ENCODE results near the gene ZSCAN18. TPM values are rescaled to one million over a fixed set of nuclear protein-coding genes. Genes with fewer than 3 reads are reported as not detected.

Gene ZSCAN18
- total RNA-seq, 1 donor from 2014 or later = 31.8 TPM

- TF ChIP-seq, protein P1, sequence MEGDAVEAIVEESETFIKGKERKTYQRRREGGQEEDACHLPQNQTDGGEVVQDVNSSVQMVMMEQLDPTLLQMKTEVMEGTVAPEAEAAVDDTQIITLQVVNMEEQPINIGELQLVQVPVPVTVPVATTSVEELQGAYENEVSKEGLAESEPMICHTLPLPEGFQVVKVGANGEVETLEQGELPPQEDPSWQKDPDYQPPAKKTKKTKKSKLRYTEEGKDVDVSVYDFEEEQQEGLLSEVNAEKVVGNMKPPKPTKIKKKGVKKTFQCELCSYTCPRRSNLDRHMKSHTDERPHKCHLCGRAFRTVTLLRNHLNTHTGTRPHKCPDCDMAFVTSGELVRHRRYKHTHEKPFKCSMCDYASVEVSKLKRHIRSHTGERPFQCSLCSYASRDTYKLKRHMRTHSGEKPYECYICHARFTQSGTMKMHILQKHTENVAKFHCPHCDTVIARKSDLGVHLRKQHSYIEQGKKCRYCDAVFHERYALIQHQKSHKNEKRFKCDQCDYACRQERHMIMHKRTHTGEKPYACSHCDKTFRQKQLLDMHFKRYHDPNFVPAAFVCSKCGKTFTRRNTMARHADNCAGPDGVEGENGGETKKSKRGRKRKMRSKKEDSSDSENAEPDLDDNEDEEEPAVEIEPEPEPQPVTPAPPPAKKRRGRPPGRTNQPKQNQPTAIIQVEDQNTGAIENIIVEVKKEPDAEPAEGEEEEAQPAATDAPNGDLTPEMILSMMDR (IDR thresholded peaks at IDR 0.05; ENCODE audit: insufficient read depth, low read depth, low read length) = no peak
- TF ChIP-seq EZH2 (IDR thresholded peaks at IDR 0.05; ENCODE audit: insufficient read depth, low read length) = no peak
- Mint-ChIP-seq H3K9me3 (ENCODE audit: unreplicated experiment) (peaks cover 42% of the 10 kb centered on the region), H3K4me1 (ENCODE audit: low read depth, unreplicated experiment) (no peaks in the 10 kb centered on the region), H3K27me3 (ENCODE audit: low read depth, unreplicated experiment) (peaks cover 3% of the 10 kb centered on the region), H3K4me3 (ENCODE audit: unreplicated experiment) (no peak overlapping the region), H3K36me3 (ENCODE audit: low read depth, unreplicated experiment) (peaks cover 9% of the 10 kb centered on the region), H3K27ac (ENCODE audit: unreplicated experiment) (no peak overlapping the region)
- H3K4me1 ChIP-seq (ENCODE audit: insufficient read depth, low read length) = no peaks in the 10 kb centered on the region
- no peak overlapping the region for H3K9ac ChIP-seq (ENCODE audit: low read length)
- no peaks in the 10 kb centered on the region for H3K36me3 ChIP-seq (ENCODE audit: insufficient read depth, low read length)
- H3K4me3 ChIP-seq (ENCODE audit: insufficient read depth, low read depth, low read length) = no peak overlapping the region
- FAIRE-seq (no peak), DNase-seq (ENCODE audit: low read depth) (no peak)
- H4K20me1 ChIP-seq (ENCODE audit: insufficient read depth, low read length) = no peaks in the 10 kb centered on the region
- H3K79me2 ChIP-seq (ENCODE audit: insufficient read depth, low read length) = no peaks in the 10 kb centered on the region
- H3K4me2 ChIP-seq (ENCODE audit: low read length) = no peak overlapping the region
- no peak overlapping the region for H3K27ac ChIP-seq (ENCODE audit: low read depth, low read length)
- no peaks in the 10 kb centered on the region for H3K27me3 ChIP-seq (ENCODE audit: insufficient read depth, low read length)
- H2AFZ ChIP-seq (ENCODE audit: low read depth, low read length) = no peak overlapping the region
- H3K9me3 ChIP-seq (ENCODE audit: insufficient read depth, low read depth, low read length) = peaks cover 20% of the 10 kb centered on the region
Measured at GRCh38 chr19:58056861-58057260, 41.2 kb downstream of the ZSCAN18 start.

DNA sequence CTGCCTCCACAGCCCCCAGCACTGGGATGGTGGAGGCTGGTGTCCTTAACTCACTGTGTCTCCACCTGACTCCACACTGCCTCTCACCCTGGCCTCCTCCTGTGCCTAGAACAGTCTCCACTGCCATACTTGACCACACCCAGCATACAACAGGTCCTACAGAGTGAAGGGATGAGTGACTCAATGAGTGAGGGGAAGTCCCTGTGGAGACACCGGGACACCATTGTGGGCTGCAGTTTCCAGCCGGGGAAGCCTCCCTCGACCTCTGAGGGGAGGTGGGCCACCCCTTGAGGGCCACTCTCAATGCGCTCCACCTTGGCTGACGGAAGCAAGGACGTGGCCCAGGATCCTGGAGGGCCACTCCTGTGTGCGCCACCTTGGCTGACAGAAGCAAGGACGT is 41.8 kb downstream of the ZSCAN18 start:
- no peak overlapping the region for H3K4me2 ChIP-seq (ENCODE audit: low read length)
- H3K4me3 ChIP-seq (ENCODE audit: insufficient read depth, low read depth, low read length) = no peak overlapping the region
- DNase-seq (ENCODE audit: low read depth) = no peak
- Mint-ChIP-seq H3K27ac (ENCODE audit: unreplicated experiment) (no peak overlapping the region), H3K36me3 (ENCODE audit: low read depth, unreplicated experiment) (peaks cover 8% of the 10 kb centered on the region), H3K9me3 (ENCODE audit: unreplicated experiment) (peaks cover 46% of the 10 kb centered on the region), H3K27me3 (ENCODE audit: low read depth, unreplicated experiment) (peaks cover 3% of the 10 kb centered on the region), H3K4me1 (ENCODE audit: low read depth, unreplicated experiment) (no peaks in the 10 kb centered on the region), H3K4me3 (ENCODE audit: unreplicated experiment) (no peak overlapping the region)
- TF ChIP-seq, protein P1 (IDR thresholded peaks at IDR 0.05; ENCODE audit: insufficient read depth, low read depth, low read length) = no peak
- TF ChIP-seq EZH2 (IDR thresholded peaks at IDR 0.05; ENCODE audit: insufficient read depth, low read length) = no peak
- no peaks in the 10 kb centered on the region for H3K4me1 ChIP-seq (ENCODE audit: insufficient read depth, low read length)
- H3K79me2 ChIP-seq (ENCODE audit: insufficient read depth, low read length) = no peaks in the 10 kb centered on the region
- no peak overlapping the region for H3K27ac ChIP-seq (ENCODE audit: low read depth, low read length)
- H3K36me3 ChIP-seq (ENCODE audit: insufficient read depth, low read length) = no peaks in the 10 kb centered on the region
- H3K9me3 ChIP-seq (ENCODE audit: insufficient read depth, low read depth, low read length) = peaks cover 20% of the 10 kb centered on the region
- FAIRE-seq = no peak
- no peaks in the 10 kb centered on the region for H3K27me3 ChIP-seq (ENCODE audit: insufficient read depth, low read length)
- H2AFZ ChIP-seq (ENCODE audit: low read depth, low read length) = no peak overlapping the region
- no peak overlapping the region for H3K9ac ChIP-seq (ENCODE audit: low read length)
- H4K20me1 ChIP-seq (ENCODE audit: insufficient read depth, low read length) = no peaks in the 10 kb centered on the region

DNA sequence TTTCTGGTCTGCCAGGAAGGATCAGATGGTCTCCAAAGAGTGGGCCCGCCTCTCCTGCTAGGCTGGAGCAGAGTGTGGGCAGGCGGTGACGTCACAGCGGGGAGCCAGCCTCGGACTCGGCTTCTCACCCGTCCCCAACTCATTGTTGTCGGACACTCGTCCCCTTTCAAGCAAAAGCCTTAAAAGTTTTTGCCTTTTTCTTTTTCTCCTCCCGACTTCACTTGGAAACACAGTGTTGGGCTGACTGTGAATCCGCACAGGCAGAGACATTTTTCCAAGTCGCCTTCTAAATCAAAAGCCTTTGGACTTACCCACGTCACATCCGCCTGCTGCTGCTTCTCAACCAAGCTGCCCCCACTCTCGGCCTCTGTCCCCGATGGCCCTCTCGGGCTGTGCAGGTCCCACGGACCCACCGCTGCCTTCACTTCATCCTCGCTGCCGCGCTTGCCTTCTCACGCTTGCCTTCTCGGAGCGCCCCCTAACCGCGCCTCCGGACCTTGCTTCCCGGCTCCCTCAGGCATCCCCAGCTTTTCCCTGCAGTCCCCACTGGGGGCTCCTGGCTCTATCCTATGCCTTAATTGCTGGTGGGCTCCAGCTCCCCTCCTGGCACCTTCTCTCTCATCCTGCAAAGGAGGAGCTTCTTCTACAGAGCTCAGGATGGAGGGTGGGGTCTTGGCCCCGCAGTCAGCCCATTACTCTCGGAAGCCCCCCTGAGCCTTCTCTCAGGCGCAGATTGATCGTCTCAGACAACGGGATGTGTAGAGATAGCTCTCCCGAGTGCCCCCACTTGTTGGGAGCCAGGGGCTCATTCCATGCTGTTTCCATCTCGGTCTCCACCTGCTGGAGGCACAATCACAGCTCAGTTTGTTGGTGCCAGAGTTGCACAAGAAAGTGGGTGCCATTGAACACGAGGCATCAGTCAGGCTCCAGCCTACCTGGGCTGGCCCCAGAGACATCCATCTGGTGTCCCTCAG is 42.8 kb downstream of the ZSCAN18 start:
- Histone ChIP-seq H3K9me3 (ENCODE audit: insufficient read depth, low read depth, low read length) (peaks cover 15% of the 10 kb centered on the region), H3K9ac (ENCODE audit: low read length) (no peak overlapping the region), H3K4me2 (ENCODE audit: low read length) (peak overlapping the region; percentile 50), H3K4me3 (ENCODE audit: insufficient read depth, low read depth, low read length) (no peak overlapping the region), H4K20me1 (ENCODE audit: insufficient read depth, low read length) (no peaks in the 10 kb centered on the region), H3K4me1 (ENCODE audit: insufficient read depth, low read length) (no peaks in the 10 kb centered on the region), H3K36me3 (ENCODE audit: insufficient read depth, low read length) (no peaks in the 10 kb centered on the region), H3K27me3 (ENCODE audit: insufficient read depth, low read length) (no peaks in the 10 kb centered on the region), H3K79me2 (ENCODE audit: insufficient read depth, low read length) (no peaks in the 10 kb centered on the region), H2AFZ (ENCODE audit: low read depth, low read length) (peak overlapping the region; percentile 26), H3K27ac (ENCODE audit: low read depth, low read length) (no peak overlapping the region)
- Mint-ChIP-seq H3K4me1 (ENCODE audit: low read depth, unreplicated experiment) (no peaks in the 10 kb centered on the region), H3K27me3 (ENCODE audit: low read depth, unreplicated experiment) (peaks cover 3% of the 10 kb centered on the region), H3K9me3 (ENCODE audit: unreplicated experiment) (peaks cover 44% of the 10 kb centered on the region), H3K4me3 (ENCODE audit: unreplicated experiment) (no peak overlapping the region), H3K36me3 (ENCODE audit: low read depth, unreplicated experiment) (peaks cover 5% of the 10 kb centered on the region), H3K27ac (ENCODE audit: unreplicated experiment) (no peak overlapping the region)
- TF ChIP-seq, protein P1 (IDR thresholded peaks at IDR 0.05; ENCODE audit: insufficient read depth, low read depth, low read length) = no peak
- no peak for TF ChIP-seq EZH2 (IDR thresholded peaks at IDR 0.05; ENCODE audit: insufficient read depth, low read length)
- DNase-seq (ENCODE audit: low read depth) = peak; percentile 35
- no peak for FAIRE-seq

Data from astrocyte (in vitro differentiated cells and primary cell).